GM23338 (cell line): ENCODE measurements around the gene ADH5. TPM values are rescaled to one million over a fixed set of nuclear protein-coding genes. Genes with fewer than 3 reads are reported as not detected.

Experiments used
- ATAC-seq: fragments of 200-7000 bp; cut with Tn5 transposase; 3 replicates; pipeline ENCODE4 v1.9.1; 2020
- DNase-seq: peaks from one replicate; pipeline ENCODE4 v3.0.0-alpha.2; 2015; ENCODE audit warnings: low spot score
- H2AFZ ChIP-seq: fragments of 200-600 bp; sonication (generic); 2 replicates; pipeline ENCODE4 v1.8.0; 2016; ENCODE audit warnings: antibody characterized with exemption, mild to moderate bottlenecking, moderate library complexity
- H3F3A ChIP-seq: fragments of 200-600 bp; sonication (generic); replicated peaks from 2 replicates; pipeline ENCODE4 v1.8.0; 2017; ENCODE audit warnings: antibody characterized with exemption, mixed run types, low read depth
- H3K27ac ChIP-seq: fragments of 200-600 bp; sonication (generic); 2 replicates; pipeline ENCODE4 v1.6.1; 2016; ENCODE audit warnings: low read depth
- H3K27me3 ChIP-seq: fragments of 200-600 bp; sonication (generic); 2 replicates; pipeline ENCODE4 v1.8.0; 2016; ENCODE audit warnings: mild to moderate bottlenecking, mixed run types, moderate library complexity; ENCODE audit not compliant: insufficient read depth
- H3K36me3 ChIP-seq: fragments of 200-600 bp; sonication (generic); 2 replicates; pipeline ENCODE4 v1.8.0; 2016; ENCODE audit warnings: mild to moderate bottlenecking; ENCODE audit not compliant: insufficient read depth
- H3K4me1 ChIP-seq: fragments of 200-600 bp; sonication (generic); 2 replicates; pipeline ENCODE4 v1.8.0; 2016; ENCODE audit warnings: mild to moderate bottlenecking, moderate library complexity; ENCODE audit not compliant: insufficient read depth
- H3K4me2 ChIP-seq: fragments of 200-600 bp; sonication (generic); 2 replicates; pipeline ENCODE4 v1.7.1; 2017; ENCODE audit warnings: mixed run types
- H3K4me3 ChIP-seq: fragments of 200-600 bp; sonication (generic); 2 replicates; pipeline ENCODE4 v1.6.1; 2016; ENCODE audit warnings: mixed run types
- H3K79me2 ChIP-seq: fragments of 200-600 bp; sonication (generic); replicated peaks from 2 replicates; pipeline ENCODE4 v1.8.0; 2017; ENCODE audit warnings: mild to moderate bottlenecking; ENCODE audit not compliant: insufficient read depth
- H3K9me2 ChIP-seq: fragments of 200-600 bp; sonication (generic); 2 replicates; pipeline ENCODE4 v1.8.0; 2017; ENCODE audit not compliant: insufficient read depth
- H4K20me1 ChIP-seq: fragments of 200-600 bp; sonication (generic); replicated peaks from 2 replicates; pipeline ENCODE4 v1.8.0; 2017; ENCODE audit warnings: mild to moderate bottlenecking; ENCODE audit not compliant: insufficient read depth
- H3K27ac Mint-ChIP-seq: 2 replicates; pipeline ENCODE4 v1.8.0; 2020; ENCODE audit warnings: inconsistent platforms, mild to moderate bottlenecking, moderate library complexity, mixed read lengths
- H3K27me3 Mint-ChIP-seq: 3 replicates; pipeline ENCODE4 v1.8.0; 2022; ENCODE audit warnings: low read depth, mild to moderate bottlenecking, moderate library complexity, mixed read lengths, inconsistent platforms; ENCODE audit not compliant: insufficient read depth, poor library complexity
- H3K36me3 Mint-ChIP-seq: 3 replicates; pipeline ENCODE4 v1.8.0; 2021; ENCODE audit warnings: low read depth, mild to moderate bottlenecking, inconsistent platforms, moderate library complexity, mixed read lengths
- H3K4me1 Mint-ChIP-seq: 3 replicates; pipeline ENCODE4 v1.8.0; 2020; ENCODE audit warnings: mild to moderate bottlenecking, inconsistent platforms, mixed read lengths
- H3K4me3 Mint-ChIP-seq: 3 replicates; pipeline ENCODE4 v1.8.0; 2021; ENCODE audit warnings: moderate library complexity, mild to moderate bottlenecking, inconsistent platforms, mixed read lengths
- H3K9me3 Mint-ChIP-seq: 3 replicates; pipeline ENCODE4 v1.8.0; 2020; ENCODE audit warnings: moderate library complexity, mild to moderate bottlenecking, inconsistent platforms, mixed read lengths
- CREB1 ChIP-seq: fragments of 250-450 bp; sonication (Bioruptor Pico); IDR thresholded peaks from 2 replicates; pipeline ENCODE4 v1.5.0; 2020; ENCODE audit warnings: low read depth, mild to moderate bottlenecking, moderate library complexity
- CTCF ChIP-seq, 2 experiments: fragments of 200-600 bp in 1 of 2; sonication (generic) in 1 of 2; conservative IDR thresholded peaks; 2 replicates each; pipeline versions ENCODE4 v1.5.1 to v1.6.1; 2016 to 2017; ENCODE audit warnings: antibody characterized with exemption in 2 of 2, low read depth in 2 of 2, mild to moderate bottlenecking in 2 of 2, moderate library complexity in 1 of 2
- ETS1 ChIP-seq: IDR thresholded peaks from 2 replicates; pipeline ENCODE4 v1.6.1; 2016; ENCODE audit warnings: antibody characterized with exemption
- EZH2phosphoT487 ChIP-seq: fragments of 200-600 bp; sonication (generic); IDR thresholded peaks from one replicate; pipeline ENCODE4 v1.8.1; 2018; ENCODE audit warnings: antibody characterized with exemption; ENCODE audit not compliant: unreplicated experiment
- JUNB ChIP-seq: IDR thresholded peaks from one replicate; pipeline ENCODE4 v1.6.1; 2016; ENCODE audit warnings: antibody characterized with exemption; ENCODE audit not compliant: unreplicated experiment
- POLR2AphosphoS5 ChIP-seq: IDR thresholded peaks from 2 replicates; pipeline ENCODE4 v1.6.1; 2016; ENCODE audit warnings: antibody characterized with exemption, low read depth
- ZNF462 ChIP-seq: fragments of 250-450 bp; sonication (Bioruptor Pico); IDR thresholded peaks from 2 replicates; pipeline ENCODE4 v1.5.0; 2020; ENCODE audit warnings: mild to moderate bottlenecking, moderate library complexity
- polyA plus RNA-seq: library from polyadenylated mRNA; unstranded; fragments of >200 nt; fragmentation: Nextera tagmentation; extraction: Ambion mirVana; gene quantifications from 2 replicates; pipeline ENCODE4 v1.2.1, GENCODE V29; 2016
- total RNA-seq: library from RNA; depleted of rRNA; stranded (reverse); fragments of >200 nt; shearing (Covaris generic); gene quantifications from 2 replicates; pipeline ENCODE4 v1.2.3, GENCODE V29; 2014

The ADH5 gene
- total and polyA plus RNA-seq, 2 experiments from 2014 or later, result 224 to 250 TPM

GRCh38 chr4:99120501-99120900 lies 31.9 kb upstream of the ADH5 start:
- Histone ChIP-seq H4K20me1 (no peaks in the 10 kb centered on the region), H3K27me3 (no peaks in the 10 kb centered on the region), H2AFZ (no peak overlapping the region), H3K79me2 (no peaks in the 10 kb centered on the region), H3K4me2 (peak overlapping the region; percentile 40; the same call in 1 of the 2 replicates), H3F3A (no peaks in the 10 kb centered on the region), H3K27ac (no peak overlapping the region), H3K4me3 (no peak overlapping the region), H3K36me3 (0 out of 2 replicates have a peak, but pooled peaks cover 3% of the 10 kb centered on the region), H3K9me2 (no peaks in the 10 kb centered on the region), H3K4me1 (peaks cover 7% of the 10 kb centered on the region)
- DNase-seq (no peak), ATAC-seq (peak; percentile 32; the same call in 1 of the 3 replicates)
- Mint-ChIP-seq H3K4me1 (peaks cover 14% of the 10 kb centered on the region), H3K36me3 (peaks cover 17% of the 10 kb centered on the region), H3K27ac (no peak overlapping the region), H3K4me3 (no peak overlapping the region), H3K9me3 (peaks cover 13% of the 10 kb centered on the region), H3K27me3 (peaks cover 2% of the 10 kb centered on the region)
- TF ChIP-seq CTCF (conservative IDR thresholded peaks at IDR 0.05; ENCODE audit: low read depth in 2 of 2) (no peak), EZH2phosphoT487 (no peak), JUNB (no peak), POLR2AphosphoS5 (no peak), ZNF462 (CRISPR knock-in tag) (no peak), ETS1 (no peak), CREB1 (CRISPR knock-in tag) (no peak)
